ENCODE measurements around the gene PIK3IP1. TPM values are rescaled to one million over a fixed set of nuclear protein-coding genes. Genes with fewer than 3 reads are reported as not detected.
A peak's percentile ranks its signal among the peaks of the same experiment; 100 is the strongest.

Gene PIK3IP1, protein sequence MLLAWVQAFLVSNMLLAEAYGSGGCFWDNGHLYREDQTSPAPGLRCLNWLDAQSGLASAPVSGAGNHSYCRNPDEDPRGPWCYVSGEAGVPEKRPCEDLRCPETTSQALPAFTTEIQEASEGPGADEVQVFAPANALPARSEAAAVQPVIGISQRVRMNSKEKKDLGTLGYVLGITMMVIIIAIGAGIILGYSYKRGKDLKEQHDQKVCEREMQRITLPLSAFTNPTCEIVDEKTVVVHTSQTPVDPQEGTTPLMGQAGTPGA
- total RNA-seq (2011; cell fraction: chromatin; rRNA removed; ENCODE audit: low replicate concordance) = 3.1 and 4.7 TPM in 2 replicates
- 5.1 and 6.2 TPM in 2 replicates for total RNA-seq (2011; cell fraction: nucleolus; rRNA removed)
- total RNA-seq (2011; cell fraction: nucleoplasm; rRNA removed) = 5.6 and 6.2 TPM in 2 replicates
- total RNA-seq (2014; rRNA removed) (0.77 and 1.0 TPM in 2 replicates), total RNA-seq (2014; rRNA removed; fragmentation: Illumina TruSeq; extraction: Trizol) (0.67 and 0.76 TPM in 2 replicates), total RNA-seq (2015; rRNA removed; fragmentation: Illumina TruSeq; extraction: Trizol) (0.68 and 0.87 TPM in 2 replicates), total RNA-seq (2021) (1.3 TPM in 2 replicates), polyA plus RNA-seq (2011; rRNA removed) (0.71 and 2.3 TPM in 2 replicates), polyA plus RNA-seq (2014; fragmentation: Illumina TruSeq; extraction: Trizol) (0.83 and 1.1 TPM in 2 replicates), polyA plus RNA-seq (2014; fragmentation: Nextera tagmentation; extraction: Ambion mirVana) (under 1 TPM; 0.11 to 0.18 TPM), polyA plus RNA-seq (2014; rRNA removed) (0.88 and 1.2 TPM in 2 replicates), polyA minus RNA-seq (2011; rRNA and poly(A)+ RNA removed) (1.1 and 2.5 TPM in 2 replicates), Bru-seq, nascent RNA (percentile 43 among the genes with signal in this experiment), BruChase-seq, experiment 1, labeled RNA remaining after a 2-hour chase (percentile 33 among the genes with signal in this experiment), BruChase-seq, experiment 2, labeled RNA remaining after a 6-hour chase (percentile 35 among the genes with signal in this experiment)
- 0.73 and 2.3 TPM in 2 replicates for polyA plus RNA-seq (2011; cell fraction: cytosol; rRNA removed)
- 1.7 and 2.8 TPM in 2 replicates for polyA plus RNA-seq (2011; cell fraction: nucleus; rRNA removed)
- polyA plus RNA-seq (2012) = 1.0 and 2.6 TPM in 2 replicates
- polyA minus RNA-seq (2011; cell fraction: cytosol; rRNA and poly(A)+ RNA removed) = 2.5 TPM in 1 of 2 replicates, not detected in the other
- polyA minus RNA-seq (2011; cell fraction: nucleus; rRNA and poly(A)+ RNA removed) = 1.2 and 3.6 TPM in 2 replicates
- long read RNA-seq, experiment 1, partial matches to known transcripts = 0 of 4 reads
- long read RNA-seq, experiment 1, other reads (novel, unspliced or antisense) = 1 of 4 reads
- long read RNA-seq, experiment 2, partial matches to known transcripts = 0 of 2 reads
- long read RNA-seq, experiment 2, other reads (novel, unspliced or antisense) = 0 of 2 reads
- long read RNA-seq, experiment 3 = 0 reads

DNA sequence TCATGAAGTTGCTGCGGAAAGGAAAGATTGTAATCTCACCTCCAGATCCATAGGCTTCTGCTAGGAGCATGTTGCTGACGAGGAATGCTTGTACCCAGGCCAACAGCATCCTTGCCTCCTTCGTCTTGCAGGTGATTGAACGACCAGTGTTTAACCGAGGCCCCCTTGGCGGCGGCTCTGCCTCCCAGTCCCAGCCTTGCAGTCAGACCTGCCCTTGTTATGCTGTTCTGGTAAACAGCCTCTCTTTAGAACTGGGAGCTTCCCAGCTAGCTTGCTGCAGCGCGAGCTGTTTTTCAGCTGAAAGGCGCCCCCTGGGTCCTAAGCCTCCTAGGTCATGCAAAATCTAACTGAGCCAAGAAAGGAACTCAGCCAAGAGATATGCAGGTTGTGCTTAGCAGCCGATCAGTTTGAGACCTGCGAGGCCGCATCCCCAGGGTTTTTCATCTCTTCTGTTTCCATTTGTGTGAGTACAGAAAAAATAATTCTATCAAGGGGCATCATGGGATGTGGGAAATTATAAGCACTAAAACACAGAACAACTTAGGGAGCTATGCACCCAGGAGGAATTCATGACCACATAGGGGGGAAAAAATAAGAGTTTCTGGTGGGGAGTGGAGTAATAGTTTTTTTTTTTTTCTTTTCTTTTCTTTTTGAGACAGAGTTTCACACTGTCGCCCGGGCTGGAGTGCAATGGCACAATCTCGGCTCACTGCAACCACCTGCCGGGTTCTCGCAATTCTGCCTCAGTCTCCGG lies at the start of gene PIK3IP1:
PIK3IP1 (minus strand) TSS at position 253 of the 754 bp plus-strand sequence; CDS start at position 109, 144 bp downstream.
- Histone ChIP-seq H3K36me3 (ENCODE audit: control insufficient read depth, insufficient read depth, low read length) (no peaks in the 10 kb centered on the region), H3K4me2 (ENCODE audit: insufficient read depth, low read length) (peak within 1 kb of the TSS; percentile 85), H3K27me3 (ENCODE audit: control insufficient read depth in 2 of 2, insufficient read depth in 2 of 2, low read length in 2 of 2) (no peaks in the 10 kb centered on the region), H3K9me3 (replicated peaks; ENCODE audit: control insufficient read depth, insufficient read depth, low read depth, low read length) (no peaks in the 10 kb centered on the region), H3K79me2 (ENCODE audit: control insufficient read depth, insufficient read depth, low read length) (no peaks in the 10 kb centered on the region), H2AFZ (ENCODE audit: low read depth, low read length) (peak within 1 kb of the TSS; percentile 84), H3K27ac (ENCODE audit: extremely low read depth, low read depth, low read length) (peak within 1 kb of the TSS; percentile 90; the same call in 2 of the 3 replicates), H3K4me1 (replicated peaks in 1 of 2; ENCODE audit: control insufficient read depth in 2 of 2, insufficient read depth in 2 of 2, low read length in 2 of 2) (peaks cover 23 to 24% of the 10 kb centered on the region in 2 experiments; a peak in 4 of 5 replicates), H3K9me1 (ENCODE audit: control insufficient read depth, insufficient read depth, low read length) (no peaks in the 10 kb centered on the region), H3K9ac (ENCODE audit: insufficient read depth in 1 of 2, low read depth in 2 of 2, low read length in 2 of 2) (peak within 1 kb of the TSS; percentile 57 to 90; a peak in 2 of 4 replicates), H4K20me1 (replicated peaks; ENCODE audit: control insufficient read depth, insufficient read depth, low read length) (no peaks in the 10 kb centered on the region), H3K4me3 (peak within 1 kb of the TSS; percentile 49)
- ATAC-seq = peak; percentile 75
- CTCF ChIA-PET (ENCODE audit: low intra/inter-chr PET ratio) = interaction anchor here (0.7 kb wide), 1 partner anchor 46 kb away, joined by 4 read pairs; no protein-coding TSS in a partner anchor
- BruUV-seq (replicated peaks) = no TSS peak
- FAIRE-seq = peak; percentile 92
- in situ Hi-C loops (cut with MboI) = no loop called here
- intact Hi-C loops (cut with micrococcal nuclease) = no loop called here
- peak; percentile 27 to 86 (median 48) for DNase-seq (ENCODE audit: extremely low read depth in 1 of 4, low spot score in 3 of 4)
- WGBS (ENCODE audit: insufficient coverage, low coverage, missing lambda C conversion rate) = 21% methylated on average over 18 of the region's 19 CpGs
- POLR2A ChIA-PET = interaction anchor here (0.5 to 2.0 kb wide), 6 partner anchors 9 to 208 kb away, joined by 3 to 7 read pairs (median 4); no protein-coding TSS in a partner anchor
- TF ChIP-seq CCAR2 (IDR thresholded peaks at IDR 0.05; ENCODE audit: low read depth, low read length) (no peak), NFE2 (IDR thresholded peaks at IDR 0.05; ENCODE audit: low read depth) (no peak), RBM14 (IDR thresholded peaks at IDR 0.05; ENCODE audit: borderline replicate concordance, insufficient read depth, low read depth, low read length) (no peak), NFXL1 (CRISPR knock-in tag; IDR thresholded peaks at IDR 0.05) (no peak), CHD2 (IDR thresholded peaks at IDR 0.05; ENCODE audit: low read depth, low read length) (no peak), ZNF143 (CRISPR knock-in tag; IDR thresholded peaks at IDR 0.05) (no peak), KLF6 (CRISPR knock-in tag; IDR thresholded peaks at IDR 0.05; ENCODE audit: borderline replicate concordance) (no peak), XRCC5 (IDR thresholded peaks at IDR 0.05; ENCODE audit: low read depth, low read length) (no peak), DMBX1 (CRISPR knock-in tag; IDR thresholded peaks at IDR 0.05; ENCODE audit: borderline replicate concordance) (no peak), NCOA6 (IDR thresholded peaks at IDR 0.05) (no peak), HNRNPUL1 (IDR thresholded peaks at IDR 0.05; ENCODE audit: low read length) (no peak), KLF13 (tag; IDR thresholded peaks at IDR 0.05; ENCODE audit: borderline replicate concordance, low read depth) (no peak), LARP7 (IDR thresholded peaks at IDR 0.05) (no peak), MTF1 (CRISPR knock-in tag; IDR thresholded peaks at IDR 0.05; ENCODE audit: borderline replicate concordance) (no peak), POLR3A (IDR thresholded peaks at IDR 0.05; ENCODE audit: borderline replicate concordance, extremely low read depth, insufficient read depth, insufficient read length) (no peak), TBL1XR1 (IDR thresholded peaks at IDR 0.05; ENCODE audit: low read length in 2 of 2) (no peak)
- TF ChIP-seq, protein P1, sequence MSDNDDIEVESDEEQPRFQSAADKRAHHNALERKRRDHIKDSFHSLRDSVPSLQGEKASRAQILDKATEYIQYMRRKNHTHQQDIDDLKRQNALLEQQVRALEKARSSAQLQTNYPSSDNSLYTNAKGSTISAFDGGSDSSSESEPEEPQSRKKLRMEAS (CRISPR knock-in tag; IDR thresholded peaks at IDR 0.05) = no peak
